GM18907 (cell line): ENCODE measurements around the gene SNX3.
"Not testable (repeated sequence)": the region's sequence is repeated elsewhere in the genome, so short reads cannot be mapped to it uniquely, and the experiment has no call there.

ENCODE experiments used
- ATAC-seq: cut with Tn5 transposase; IDR thresholded peaks from one replicate; pipeline ENCODE4 v1.9.1; 2021; ENCODE audit warnings: mild to moderate bottlenecking, moderate library complexity; ENCODE audit not compliant: unreplicated experiment

The SNX3 gene

GRCh38 chr6:108263371-108263770 is 2.5 kb upstream of the SNX3 start:
- ATAC-seq: no peak

- ATAC-seq: peak; percentile 17
Observed at GRCh38 chr6:108260126-108260808, 573 bp downstream of the SNX3 start.

- no peak for ATAC-seq
Observed at GRCh38 chr6:108254433-108255410, 6.1 kb downstream of the SNX3 start.

- ATAC-seq: no peak
Observed at GRCh38 chr6:108253241-108253640, 7.6 kb downstream of the SNX3 start.

- no peak for ATAC-seq
Observed at GRCh38 chr6:108252055-108252454, 8.8 kb downstream of the SNX3 start.

GRCh38 chr6:108251252-108251651 is 9.6 kb downstream of the SNX3 start:
- ATAC-seq: no peak

GRCh38 chr6:108250240-108250866 is 10.5 kb downstream of the SNX3 start:
- ATAC-seq: no peak

- no peak for ATAC-seq
Observed at GRCh38 chr6:108247965-108248536, 12.8 kb downstream of the SNX3 start.

- not testable (repeated sequence) for ATAC-seq
Observed at GRCh38 chr6:108245095-108245494, 15.7 kb downstream of the SNX3 start.

GRCh38 chr6:108243836-108244235 is 17.0 kb downstream of the SNX3 start:
- ATAC-seq: no peak

GRCh38 chr6:108242721-108243120 is 18.1 kb downstream of the SNX3 start:
- ATAC-seq: no peak

- no peak for ATAC-seq
Observed at GRCh38 chr6:108242259-108242658, 18.6 kb downstream of the SNX3 start.

GRCh38 chr6:108238322-108238721 is 22.5 kb downstream of the SNX3 start:
- no peak for ATAC-seq

- no peak for ATAC-seq
Observed at GRCh38 chr6:108236791-108237190, 24.0 kb downstream of the SNX3 start.

GRCh38 chr6:108235127-108235526 is 25.7 kb downstream of the SNX3 start:
- ATAC-seq: no peak

- ATAC-seq: no peak
Observed at GRCh38 chr6:108228416-108228815, 32.4 kb downstream of the SNX3 start.

- no peak for ATAC-seq
Observed at GRCh38 chr6:108227290-108227689, 33.5 kb downstream of the SNX3 start.

GRCh38 chr6:108222504-108222903 is 38.3 kb downstream of the SNX3 start:
- no peak for ATAC-seq

- no peak for ATAC-seq
Observed at GRCh38 chr6:108222064-108222463, 38.8 kb downstream of the SNX3 start.

- no peak for ATAC-seq
Observed at GRCh38 chr6:108211671-108212070, 49.2 kb downstream of the SNX3 start.

- no peak for ATAC-seq
Observed at GRCh38 chr6:108210556-108210955, 50.3 kb downstream of the SNX3 start.
